Astrocyte (in vitro differentiated cells and primary cell): ENCODE data around the gene CPXM1. TPM values are rescaled to one million over a fixed set of nuclear protein-coding genes. Genes with fewer than 3 reads are reported as not detected.
A peak's percentile ranks its signal among the peaks of the same experiment; 100 is the strongest.

ENCODE experiments used
- DNase-seq: peaks from one replicate; pipeline ENCODE4 v3.0.0-alpha.2; 2010; ENCODE audit warnings: low read depth
- FAIRE-seq: peaks from 2 replicates; lab custom pipeline; 2011; peaks lifted over from hg19 to GRCh38; lab: Jason Lieb, UNC
- H2AFZ ChIP-seq: 2 replicates; pipeline ENCODE4 v1.6.0; 2012; ENCODE audit warnings: low read depth, low read length, inconsistent platforms
- H3K27ac ChIP-seq: 2 replicates; pipeline ENCODE4 v1.5.1; 2011; ENCODE audit warnings: low read depth, low read length, inconsistent platforms
- H3K27me3 ChIP-seq: 2 replicates; pipeline ENCODE4 v1.6.0; 2011; ENCODE audit warnings: low read length, inconsistent platforms; ENCODE audit not compliant: insufficient read depth
- H3K36me3 ChIP-seq: 2 replicates; pipeline ENCODE4 v1.5.1; 2011; ENCODE audit warnings: low read length, inconsistent platforms; ENCODE audit not compliant: insufficient read depth
- H3K4me1 ChIP-seq: 2 replicates; pipeline ENCODE4 v1.5.1; 2011; ENCODE audit warnings: low read length, inconsistent platforms; ENCODE audit not compliant: insufficient read depth
- H3K4me2 ChIP-seq: 2 replicates; pipeline ENCODE4 v1.6.0; 2012; ENCODE audit warnings: low read length, inconsistent platforms
- H3K4me3 ChIP-seq: 2 replicates; pipeline ENCODE4 v1.5.1; 2011; ENCODE audit warnings: low read depth, mild to moderate bottlenecking, low read length, inconsistent platforms; ENCODE audit not compliant: insufficient read depth
- H3K79me2 ChIP-seq: 2 replicates; pipeline ENCODE4 v1.6.0; 2012; ENCODE audit warnings: mild to moderate bottlenecking, low read length, inconsistent platforms; ENCODE audit not compliant: insufficient read depth
- H3K9ac ChIP-seq: 2 replicates; pipeline ENCODE4 v1.6.0; 2012; ENCODE audit warnings: mild to moderate bottlenecking, low read length, inconsistent platforms
- H3K9me3 ChIP-seq: 2 replicates; pipeline ENCODE4 v1.5.1; 2012; ENCODE audit warnings: low read depth, mild to moderate bottlenecking, low read length, inconsistent platforms; ENCODE audit not compliant: insufficient read depth
- H4K20me1 ChIP-seq: 2 replicates; pipeline ENCODE4 v1.6.0; 2012; ENCODE audit warnings: low read length, inconsistent platforms; ENCODE audit not compliant: insufficient read depth
- H3K27ac Mint-ChIP-seq: one replicate; pipeline ENCODE4 v1.8.0; 2021; ENCODE audit warnings: mild to moderate bottlenecking, mixed read lengths; ENCODE audit not compliant: unreplicated experiment
- H3K27me3 Mint-ChIP-seq: one replicate; pipeline ENCODE4 v1.8.0; 2021; ENCODE audit warnings: low read depth, mixed read lengths; ENCODE audit not compliant: unreplicated experiment
- H3K36me3 Mint-ChIP-seq: one replicate; pipeline ENCODE4 v1.8.0; 2021; ENCODE audit warnings: low read depth, mixed read lengths; ENCODE audit not compliant: unreplicated experiment
- H3K4me1 Mint-ChIP-seq: one replicate; pipeline ENCODE4 v1.8.0; 2021; ENCODE audit warnings: low read depth, mixed read lengths; ENCODE audit not compliant: unreplicated experiment
- H3K4me3 Mint-ChIP-seq: one replicate; pipeline ENCODE4 v1.8.0; 2021; ENCODE audit warnings: mild to moderate bottlenecking, moderate library complexity, mixed read lengths; ENCODE audit not compliant: unreplicated experiment
- H3K9me3 Mint-ChIP-seq: one replicate; pipeline ENCODE4 v1.8.0; 2021; ENCODE audit warnings: mild to moderate bottlenecking, mixed read lengths; ENCODE audit not compliant: unreplicated experiment
- CTCF ChIP-seq: IDR thresholded peaks from 2 replicates; pipeline ENCODE4 v1.5.1; 2011; ENCODE audit warnings: low read depth, mild to moderate bottlenecking, inconsistent platforms, low read length, moderate library complexity; ENCODE audit not compliant: insufficient read depth
- EZH2 ChIP-seq: IDR thresholded peaks from 2 replicates; pipeline ENCODE4 v1.6.1; 2012; ENCODE audit warnings: mild to moderate bottlenecking, low read length, inconsistent platforms; ENCODE audit not compliant: insufficient read depth
- total RNA-seq: library from RNA; stranded (reverse); gene quantifications from 2 replicates; pipeline ENCODE4 v1.2.1, GENCODE V29; 2021

Gene CPXM1
- total RNA-seq, 1 donor from 2014 or later, result 10.9 TPM

DNA sequence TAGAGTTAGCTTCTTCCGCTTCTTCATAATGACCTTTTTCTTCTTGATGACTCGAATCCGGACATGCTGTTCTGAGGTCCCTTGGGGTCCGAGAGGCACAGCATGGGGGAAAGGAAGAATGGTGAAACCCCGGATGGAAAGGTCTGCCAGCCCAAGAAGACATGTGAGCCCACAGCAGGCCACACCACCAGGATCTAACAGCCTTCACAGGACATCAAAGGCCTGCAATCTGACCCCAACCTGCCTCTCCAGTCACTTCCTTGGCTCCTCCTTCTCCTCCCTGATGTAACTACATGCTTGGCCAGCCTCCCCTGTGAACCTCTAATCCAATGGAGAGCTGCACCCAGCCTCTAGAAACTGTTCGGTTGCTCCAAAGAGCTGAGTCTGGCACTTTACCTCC, 1.6 kb downstream of the CPXM1 start:
- Histone ChIP-seq H3K4me1 (peaks cover 8% of the 10 kb centered on the region), H3K9me3 (peaks cover 10% of the 10 kb centered on the region), H2AFZ (no peak overlapping the region), H3K79me2 (no peaks in the 10 kb centered on the region), H3K27me3 (peaks cover 31% of the 10 kb centered on the region), H4K20me1 (no peaks in the 10 kb centered on the region), H3K27ac (no peak overlapping the region), H3K36me3 (no peaks in the 10 kb centered on the region), H3K9ac (no peak overlapping the region), H3K4me3 (no peak overlapping the region), H3K4me2 (peak overlapping the region; percentile 94)
- Mint-ChIP-seq H3K36me3 (peaks cover 3% of the 10 kb centered on the region), H3K27me3 (peaks cover 46% of the 10 kb centered on the region), H3K4me1 (peaks cover 3% of the 10 kb centered on the region), H3K9me3 (peaks cover 19% of the 10 kb centered on the region), H3K27ac (no peak overlapping the region), H3K4me3 (peak overlapping the region; percentile 71)
- DNase-seq, result no peak
- no peak for TF ChIP-seq CTCF
- TF ChIP-seq EZH2, result no peak
- FAIRE-seq, result no peak

DNA sequence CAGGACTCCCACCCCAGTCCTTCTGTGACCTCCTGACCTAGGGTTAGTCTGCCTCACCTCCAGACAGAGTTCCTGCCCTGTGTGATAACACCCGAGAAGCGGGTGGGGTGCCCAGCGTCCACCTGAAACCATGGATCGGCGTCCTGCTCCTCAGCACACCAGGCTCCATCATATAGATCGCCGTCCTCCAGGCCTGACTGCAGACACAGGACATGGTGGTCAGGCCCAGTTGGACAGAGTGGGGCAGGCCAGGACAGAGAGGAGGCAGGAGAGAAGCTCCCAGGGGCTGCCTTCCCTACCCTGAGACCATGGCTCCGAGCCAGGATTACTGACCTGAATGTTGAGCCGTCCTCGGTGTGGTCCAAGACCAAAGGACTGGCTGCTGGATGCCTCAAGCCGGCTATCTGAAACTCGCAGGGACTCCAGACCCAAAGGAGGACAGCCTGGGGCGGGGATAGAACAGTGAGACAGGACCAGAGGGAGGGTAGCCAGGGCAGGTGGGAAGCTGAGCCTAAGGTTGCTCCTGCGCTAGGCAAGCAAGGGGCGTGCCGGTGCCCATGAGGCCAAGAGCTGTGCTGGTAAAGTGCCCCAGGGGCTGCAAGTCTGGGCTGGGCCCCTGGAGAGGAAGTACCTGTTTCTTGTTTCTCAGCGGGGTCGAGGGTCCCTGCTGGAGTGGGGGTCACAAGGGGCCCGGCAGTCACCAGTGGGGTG, 2.2 kb downstream of the CPXM1 start:
- Mint-ChIP-seq H3K4me1 (peaks cover 3% of the 10 kb centered on the region), H3K27me3 (peaks cover 46% of the 10 kb centered on the region), H3K9me3 (peaks cover 15% of the 10 kb centered on the region), H3K27ac (no peak overlapping the region), H3K36me3 (peaks cover 3% of the 10 kb centered on the region), H3K4me3 (no peak overlapping the region)
- no peak overlapping the region for H2AFZ ChIP-seq
- H3K9ac ChIP-seq, result no peak overlapping the region
- no peak overlapping the region for H3K4me2 ChIP-seq
- peaks cover 30% of the 10 kb centered on the region for H3K27me3 ChIP-seq
- no peak for DNase-seq
- peaks cover 8% of the 10 kb centered on the region for H3K4me1 ChIP-seq
- peaks cover 9% of the 10 kb centered on the region for H3K9me3 ChIP-seq
- no peak for TF ChIP-seq EZH2
- no peak for TF ChIP-seq CTCF
- FAIRE-seq, result no peak
- H3K4me3 ChIP-seq, result no peak overlapping the region
- no peaks in the 10 kb centered on the region for H3K36me3 ChIP-seq
- H3K79me2 ChIP-seq, result no peaks in the 10 kb centered on the region
- no peak overlapping the region for H3K27ac ChIP-seq
- H4K20me1 ChIP-seq, result no peaks in the 10 kb centered on the region
